AG10803 (cell line): ENCODE measurements around the gene COQ7.

ENCODE experiments used
- DNase-seq: peaks from one replicate; pipeline ENCODE4 v3.0.0; 2010; ENCODE audit warnings: low read depth
- H3K4me3 ChIP-seq: 2 replicates; pipeline ENCODE4 v1.5.1; 2011; ENCODE audit warnings: mild to moderate bottlenecking, low read length, control low read depth
- TF ChIP-seq, protein P1 (sequence below): conservative IDR thresholded peaks from 2 replicates; pipeline ENCODE4 v1.5.1; 2011; ENCODE audit warnings: mild to moderate bottlenecking, low read length, control low read depth, inconsistent platforms

The COQ7 gene

DNA sequence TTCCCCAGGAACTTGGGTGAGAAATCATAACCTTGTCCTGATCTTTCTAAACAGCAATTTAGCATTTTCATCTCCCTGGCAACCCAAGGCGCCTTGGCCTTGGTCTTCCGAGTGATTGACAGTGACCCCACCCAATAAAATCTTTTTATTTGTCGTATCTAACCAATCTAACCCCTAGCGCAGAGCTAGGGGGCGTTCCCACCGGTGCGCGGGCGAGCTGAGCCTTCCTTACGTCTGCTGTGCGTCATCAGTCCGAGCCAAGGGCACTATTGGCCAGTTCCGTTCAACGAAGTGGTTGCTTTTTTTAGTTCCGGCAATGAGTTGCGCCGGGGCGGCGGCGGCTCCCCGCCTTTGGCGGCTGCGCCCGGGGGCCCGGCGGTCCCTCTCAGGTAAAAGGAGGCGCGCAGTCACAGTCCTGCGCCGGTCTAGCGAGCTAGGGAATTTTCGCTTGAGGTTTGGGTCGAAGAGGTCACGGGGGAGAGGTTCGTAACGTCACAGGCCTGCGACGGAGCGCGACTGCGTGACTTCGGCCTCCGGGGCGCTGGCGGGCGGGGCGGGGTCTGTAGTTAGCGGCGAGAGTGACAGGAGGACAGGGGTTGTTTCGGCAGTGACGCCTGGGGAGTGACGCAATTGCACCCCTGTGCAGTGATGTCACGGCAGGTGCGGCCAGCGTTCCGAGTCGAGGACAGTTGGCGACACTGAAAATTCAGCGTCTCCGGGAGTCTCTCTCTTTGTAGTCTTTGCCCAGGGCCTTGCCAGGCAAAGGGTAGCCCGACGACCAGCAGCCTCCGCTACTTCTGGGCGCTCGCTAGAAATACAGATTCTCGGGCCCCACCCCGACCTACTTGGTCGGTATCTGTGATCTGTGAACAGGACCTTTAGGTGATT lies at the start of gene COQ7:
COQ7 (plus strand) TSS at position 266 of the 888 bp plus-strand sequence; CDS start at position 317, 51 bp downstream.
- DNase-seq, result peak; percentile 100
- TF ChIP-seq, protein P1, sequence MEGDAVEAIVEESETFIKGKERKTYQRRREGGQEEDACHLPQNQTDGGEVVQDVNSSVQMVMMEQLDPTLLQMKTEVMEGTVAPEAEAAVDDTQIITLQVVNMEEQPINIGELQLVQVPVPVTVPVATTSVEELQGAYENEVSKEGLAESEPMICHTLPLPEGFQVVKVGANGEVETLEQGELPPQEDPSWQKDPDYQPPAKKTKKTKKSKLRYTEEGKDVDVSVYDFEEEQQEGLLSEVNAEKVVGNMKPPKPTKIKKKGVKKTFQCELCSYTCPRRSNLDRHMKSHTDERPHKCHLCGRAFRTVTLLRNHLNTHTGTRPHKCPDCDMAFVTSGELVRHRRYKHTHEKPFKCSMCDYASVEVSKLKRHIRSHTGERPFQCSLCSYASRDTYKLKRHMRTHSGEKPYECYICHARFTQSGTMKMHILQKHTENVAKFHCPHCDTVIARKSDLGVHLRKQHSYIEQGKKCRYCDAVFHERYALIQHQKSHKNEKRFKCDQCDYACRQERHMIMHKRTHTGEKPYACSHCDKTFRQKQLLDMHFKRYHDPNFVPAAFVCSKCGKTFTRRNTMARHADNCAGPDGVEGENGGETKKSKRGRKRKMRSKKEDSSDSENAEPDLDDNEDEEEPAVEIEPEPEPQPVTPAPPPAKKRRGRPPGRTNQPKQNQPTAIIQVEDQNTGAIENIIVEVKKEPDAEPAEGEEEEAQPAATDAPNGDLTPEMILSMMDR, result no peak; the same call in 1 of the 2 replicates

DNA sequence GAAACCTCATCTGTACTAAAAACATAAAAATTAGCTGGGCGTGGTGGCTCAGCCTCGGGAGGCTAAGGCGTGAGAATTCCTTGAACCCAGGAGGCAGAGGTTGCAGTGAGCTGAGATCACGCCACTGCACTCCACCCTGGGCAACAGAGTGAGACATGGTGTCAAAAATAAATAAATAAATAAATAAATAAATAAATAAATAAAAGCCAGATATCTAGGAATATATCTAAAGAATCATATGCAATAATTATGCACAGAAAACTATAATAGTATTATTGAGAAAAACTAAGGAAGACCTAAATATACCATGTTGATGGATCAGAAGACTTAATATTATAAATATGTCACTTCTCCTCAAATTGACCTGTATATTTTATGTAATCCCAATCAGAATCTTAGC lies 46.7 kb upstream of the COQ7 start:
- TF ChIP-seq, protein P1, result no peak
- no peak overlapping the region for H3K4me3 ChIP-seq
- no peak for DNase-seq

More for the DNA sequence above, at the start of gene COQ7:
- H3K4me3 ChIP-seq, result peak within 1 kb of the TSS; percentile 91

DNA sequence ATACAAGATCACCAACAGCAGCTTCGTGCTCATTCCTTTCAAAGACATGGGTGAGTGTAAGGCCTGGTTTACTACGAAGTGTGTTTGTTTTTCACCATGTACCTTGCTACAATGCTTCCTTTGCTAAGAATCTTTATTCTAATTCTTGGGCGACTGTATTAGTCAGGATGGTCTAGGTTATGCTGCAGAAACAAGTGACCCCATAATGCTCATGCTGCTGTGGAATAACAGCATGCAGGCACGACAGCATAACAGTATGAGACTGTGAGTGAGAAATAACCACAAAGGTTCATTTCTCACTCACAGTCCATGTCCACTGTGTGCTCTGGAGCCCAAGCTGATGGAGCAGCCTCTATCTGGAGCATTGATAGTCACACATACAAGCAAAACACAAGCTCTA lies 45.7 kb upstream of the COQ7 start:
- no peak for DNase-seq
- TF ChIP-seq, protein P1, result no peak
- no peak overlapping the region for H3K4me3 ChIP-seq

DNA sequence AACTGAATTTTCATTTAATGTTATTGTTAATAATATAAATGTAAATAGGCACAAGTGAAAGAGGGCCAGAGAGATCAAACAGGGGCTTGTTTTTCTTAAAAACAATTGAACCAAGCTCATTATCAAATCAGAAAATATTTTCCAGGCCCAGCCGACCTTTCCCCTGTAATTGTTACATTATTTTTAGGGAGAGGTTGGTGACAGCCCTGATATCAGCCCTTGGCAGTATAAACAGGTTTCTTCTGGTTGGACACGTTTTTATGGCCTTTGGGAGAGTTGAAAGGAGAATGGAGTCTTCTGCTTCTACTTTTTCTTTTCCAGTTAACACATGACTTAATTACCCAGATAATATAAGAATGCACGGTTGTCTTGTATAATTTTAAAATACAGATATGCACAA lies 40.0 kb upstream of the COQ7 start:
- TF ChIP-seq, protein P1, result no peak
- H3K4me3 ChIP-seq, result no peak overlapping the region
- DNase-seq, result no peak

DNA sequence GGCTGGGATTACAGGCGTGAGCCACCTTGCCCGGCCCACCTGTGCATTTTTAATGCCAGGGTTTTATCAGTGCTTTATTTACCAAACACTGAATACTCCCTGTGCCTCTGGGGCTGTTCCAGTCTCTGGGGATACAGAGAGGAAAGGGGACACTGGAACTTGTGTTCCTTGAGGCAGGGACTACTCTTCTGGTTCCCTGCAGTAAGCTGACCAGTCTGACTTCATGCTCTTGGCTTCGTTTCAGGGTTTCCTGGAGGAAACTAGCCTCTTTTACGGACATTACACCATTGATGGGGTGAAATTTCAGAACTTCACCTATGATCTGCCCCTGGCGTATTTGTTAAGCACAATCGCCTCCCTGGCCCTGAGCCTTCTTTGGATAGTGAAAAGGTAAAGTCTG lies 37.4 kb upstream of the COQ7 start:
- H3K4me3 ChIP-seq, result no peak overlapping the region
- TF ChIP-seq, protein P1, result no peak
- DNase-seq, result no peak

DNA sequence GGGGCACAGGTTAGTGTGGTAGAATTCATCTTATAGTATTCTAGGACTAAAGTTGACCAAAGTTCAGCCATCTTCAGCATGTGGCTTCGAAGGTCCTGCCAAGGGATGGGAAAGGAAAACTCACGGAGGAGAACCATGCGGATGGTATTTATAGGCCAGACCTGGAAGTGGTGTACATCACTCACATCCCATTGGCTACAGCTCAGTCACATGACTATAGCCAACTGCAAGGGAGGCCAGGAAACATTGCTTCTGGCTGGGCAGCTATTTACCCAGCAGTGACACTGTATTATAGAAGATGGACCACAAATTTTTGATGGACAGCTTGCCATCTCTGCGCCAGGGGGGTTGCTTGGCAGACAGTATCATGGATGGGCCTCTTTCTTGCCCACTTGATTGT lies 35.7 kb upstream of the COQ7 start:
- no peak for DNase-seq

More for the DNA sequence above, 35.7 kb upstream of the COQ7 start:
- H3K4me3 ChIP-seq, result no peak overlapping the region
- TF ChIP-seq, protein P1, result no peak
